K562 (cell line): ENCODE measurements around the gene TP73. TPM values are rescaled to one million over a fixed set of nuclear protein-coding genes. Genes with fewer than 3 reads are reported as not detected.
A peak's percentile ranks its signal among the peaks of the same experiment; 100 is the strongest.

Source experiments
- ATAC-seq: fragments of 200-7000 bp; cut with Tn5 transposase; 3 replicates; pipeline ENCODE4 v1.9.1; 2020; ENCODE audit warnings: moderate library complexity
- BruUV-seq: library from RNA; stranded (reverse); fragments of 400-500 nt; replicated peaks from 2 replicates; lab custom pipeline; 2021; lab: Mats Ljungman, UMichigan
- CTCF ChIA-PET: fragments of 300-600 bp; formaldehyde crosslinking; extraction: SDS; loops from one replicate; lab custom pipeline; 2021; ENCODE audit warnings: low intra/inter-chr PET ratio; lab: Yijun Ruan, JAX
- POLR2A ChIA-PET: fragments of 300-600, 350-650 bp; sonication (Branson Sonifier 250); formaldehyde crosslinking; extraction: SDS; loops from one replicate; lab custom pipeline; 2021; ENCODE audit warnings: antibody characterized with exemption, inconsistent platforms; lab: Yijun Ruan, JAX
- DNase-seq, 4 experiments: peaks; one replicate each; pipeline versions ENCODE4 v3.0.0 to v3.0.0-alpha.2; 2011 to 2018; ENCODE audit warnings: low spot score in 3 of 4, mixed read lengths in 3 of 4; ENCODE audit errors: extremely low read depth in 1 of 4
- FAIRE-seq: peaks from 2 replicates; lab custom pipeline; 2011; peaks lifted over from hg19 to GRCh38; lab: Jason Lieb, UNC
- H2AFZ ChIP-seq: 2 replicates; pipeline ENCODE4 v1.6.0; 2011; ENCODE audit warnings: low read depth, low read length, control low read depth, inconsistent platforms
- H3K27ac ChIP-seq: fragments of 200-600 bp; 3 replicates; pipeline ENCODE4 v1.8.0; 2011; ENCODE audit warnings: low read depth, mild to moderate bottlenecking, control low read depth, inconsistent platforms, low read length, moderate library complexity, mixed read lengths; ENCODE audit errors: extremely low read depth
- H3K27me3 ChIP-seq, 2 experiments: fragments of 300-600 bp in 1 of 2; 2 replicates in 1 of 2; 3 replicates in 1 of 2; pipeline versions ENCODE4 v1.6.0 to v1.8.0; 2011; ENCODE audit warnings: inconsistent platforms in 2 of 2, low read length in 2 of 2, mild to moderate bottlenecking in 1 of 2, mixed read lengths in 1 of 2, moderate library complexity in 1 of 2; ENCODE audit not compliant: control insufficient read depth in 2 of 2, insufficient read depth in 2 of 2
- H3K36me3 ChIP-seq: fragments of 300-600 bp; 3 replicates; pipeline ENCODE4 v1.8.0; 2011; ENCODE audit warnings: mild to moderate bottlenecking, low read length, inconsistent platforms; ENCODE audit not compliant: control insufficient read depth, insufficient read depth
- H3K4me1 ChIP-seq, 2 experiments: fragments of 200-600 bp in 1 of 2; replicated peaks in 1 of 2; 2 replicates in 1 of 2; 3 replicates in 1 of 2; pipeline versions ENCODE4 v1.5.1 to v1.8.0; 2011; ENCODE audit warnings: inconsistent platforms in 2 of 2, low read length in 2 of 2, mild to moderate bottlenecking in 1 of 2, mixed read lengths in 1 of 2, moderate library complexity in 1 of 2; ENCODE audit not compliant: control insufficient read depth in 2 of 2, insufficient read depth in 2 of 2
- H3K4me2 ChIP-seq: 2 replicates; pipeline ENCODE4 v1.6.1; 2011; ENCODE audit warnings: low read length, control low read depth, inconsistent platforms, mixed read lengths; ENCODE audit not compliant: insufficient read depth
- H3K4me3 ChIP-seq: fragments of 200-600 bp; sonication (generic), shearing (Covaris generic); 2 replicates; pipeline ENCODE4 v1.5.1; 2016; ENCODE audit warnings: control low read depth, inconsistent platforms
- H3K79me2 ChIP-seq: fragments of 200-600 bp; 3 replicates; pipeline ENCODE4 v1.8.0; 2011; ENCODE audit warnings: low read length, inconsistent platforms; ENCODE audit not compliant: control insufficient read depth, insufficient read depth
- H3K9ac ChIP-seq, 2 experiments: 2 replicates each; pipeline versions ENCODE4 v1.6.0 to v1.6.1; 2011; ENCODE audit warnings: low read depth in 2 of 2, low read length in 2 of 2, control low read depth in 1 of 2, inconsistent platforms in 1 of 2, mild to moderate bottlenecking in 1 of 2, mixed read lengths in 1 of 2; ENCODE audit not compliant: insufficient read depth in 1 of 2
- H3K9me1 ChIP-seq: one replicate; pipeline ENCODE4 v1.6.0; 2011; ENCODE audit warnings: inconsistent platforms, mild to moderate bottlenecking, low read length, moderate library complexity; ENCODE audit not compliant: control insufficient read depth, insufficient read depth
- H3K9me3 ChIP-seq: replicated peaks from 2 replicates; pipeline ENCODE4 v1.5.1; 2011; ENCODE audit warnings: low read depth, low read length, inconsistent platforms; ENCODE audit not compliant: control insufficient read depth, insufficient read depth
- H4K20me1 ChIP-seq: replicated peaks from 2 replicates; pipeline ENCODE4 v1.6.1; 2011; ENCODE audit warnings: low read length, inconsistent platforms, mixed read lengths; ENCODE audit not compliant: control insufficient read depth, insufficient read depth
- POLR2G ChIP-seq: fragments of 200-400 bp; formaldehyde crosslinking; IDR thresholded peaks from 2 replicates; pipeline ENCODE4 v1.6.1; 2017; ENCODE audit warnings: low read depth, mild to moderate bottlenecking, antibody characterized with exemption, low read length, moderate library complexity
- TEAD1 ChIP-seq, 2 experiments: fragments of 450-650 bp in 1 of 2; sonication (generic) in 1 of 2; formaldehyde crosslinking; IDR thresholded peaks; 2 replicates each; pipeline versions ENCODE4 v1.4.0 to v1.8.0; 2020 to 2022; ENCODE audit warnings: mild to moderate bottlenecking in 2 of 2, missing genetic modification reagents in 1 of 2
- ZNF780A ChIP-seq: fragments of 250-450 bp; sonication (Bioruptor Pico); IDR thresholded peaks from 2 replicates; pipeline ENCODE4 v1.5.0; 2021; ENCODE audit warnings: mild to moderate bottlenecking
- WGBS: fragments of 100-300 bp; shearing (Covaris generic); methylation state at CpG from one replicate; pipeline ENCODE4 v1.1.6; 2016; ENCODE audit warnings: low coverage, mixed read lengths; ENCODE audit not compliant: insufficient coverage; ENCODE audit errors: missing lambda C conversion rate; 5-methylcytosine and 5-hydroxymethylcytosine counted together
- in situ Hi-C: fragments of 300-500 bp; cut with MboI; formaldehyde crosslinking; loops from 4 replicates; pipeline ENCODE4 v1.15.0; 2018; ENCODE audit warnings: inconsistent platforms, mixed read lengths
- intact Hi-C: fragments of 100-400 bp; cut with micrococcal nuclease; formaldehyde crosslinking; loops from 2 replicates; pipeline ENCODE4 v1.14.2; 2022
- polyA plus RNA-seq, 8 experiments: library from polyadenylated mRNA; depleted of rRNA in 4 of 8; stranded (reverse) in 5 of 8; unstranded in 3 of 8; fragments of >200 nt; fragmentation: Nextera tagmentation in 2 of 8; fragmentation: Illumina TruSeq in 1 of 8; extraction: Ambion mirVana in 2 of 8; extraction: Trizol in 1 of 8; gene quantifications; 2 replicates each; pipeline versions ENCODE4 v1.2.1 to v1.2.3, GENCODE V29; 2011 to 2014; ENCODE audit warnings: inconsistent platforms in 1 of 8, missing spikeins in 1 of 8
- total RNA-seq, 7 experiments: library from RNA; depleted of rRNA in 6 of 7; stranded (reverse); fragments of >200 nt in 6 of 7; fragmentation: Illumina TruSeq in 2 of 7; extraction: Trizol in 2 of 7; gene quantifications; 2 replicates each; pipeline versions ENCODE4 v1.2.1 to v1.2.3, GENCODE V29; 2011 to 2021; ENCODE audit warnings: low replicate concordance in 1 of 7
- TF ChIP-seq, protein P1 (sequence below): fragments of 200-800 bp; sonication (Bioruptor generic); IDR thresholded peaks from 2 replicates; pipeline ENCODE4 v1.6.1; 2017; ENCODE audit warnings: missing genetic modification characterization, missing compliant biosample characterization

TP73 gene
- total and polyA plus RNA-seq, 9 of the 15 experiments (the other 6 are each of a cell fraction or from before 2014, with no cell fraction given), result 0.07 to 1.6 (median 0.40) TPM; not detected in 2

DNA sequence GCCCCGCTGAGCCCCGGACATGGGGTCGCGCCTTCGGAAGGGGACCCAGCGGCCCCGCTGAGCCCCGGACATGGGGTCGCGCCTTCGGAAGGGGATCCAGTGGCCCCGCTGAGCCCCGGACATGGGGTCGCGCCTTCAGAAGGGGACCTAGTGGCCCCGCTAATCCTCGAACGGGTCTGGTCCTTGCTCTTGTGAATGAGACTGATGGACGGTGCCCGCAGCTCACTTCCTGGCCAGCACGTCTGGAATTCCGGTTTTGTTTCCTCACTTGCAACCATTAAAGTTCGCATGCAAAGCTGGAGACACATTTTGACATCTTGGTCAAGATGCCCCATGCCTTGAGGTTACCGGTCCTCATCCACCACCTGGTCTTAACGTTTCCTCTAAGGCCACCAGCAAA, 8.0 kb upstream of the TP73 start:
- no peak overlapping the region for H3K9ac ChIP-seq
- intact Hi-C loops, result no loop called here
- H3K36me3 ChIP-seq, result peaks cover 47% of the 10 kb centered on the region; the same call in 2 of the 3 replicates
- FAIRE-seq (no peak), DNase-seq (no peak), ATAC-seq (no peak)
- no peaks in the 10 kb centered on the region for H3K27me3 ChIP-seq
- TF ChIP-seq TEAD1 (CRISPR knock-in tag; IDR thresholded peaks at IDR 0.05), result no peak
- H3K9me3 ChIP-seq, result no peaks in the 10 kb centered on the region
- ChIA-PET CTCF (no interaction called here), POLR2A (interaction anchor here (1.0 to 1.9 kb wide), 2 partner anchors 9 to 15 kb away, joined by 3 to 4 read pairs; no protein-coding TSS in a partner anchor)
- no TSS peak for BruUV-seq
- no peak overlapping the region for H3K27ac ChIP-seq
- H2AFZ ChIP-seq, result no peak overlapping the region
- H3K4me1 ChIP-seq, result peaks cover 6% of the 10 kb centered on the region in 2 experiments; a peak in 4 of 5 replicates
- no peaks in the 10 kb centered on the region for H3K9me1 ChIP-seq
- 86% methylated on average over 10 of the region's 25 CpGs for WGBS
- H3K4me2 ChIP-seq, result no peak overlapping the region
- no peak overlapping the region for H3K4me3 ChIP-seq
- H4K20me1 ChIP-seq, result 0 out of 2 replicates have a peak, but pooled peaks cover 7% of the 10 kb centered on the region
- in situ Hi-C loops, result no loop called here
- peaks cover 6% of the 10 kb centered on the region for H3K79me2 ChIP-seq

DNA sequence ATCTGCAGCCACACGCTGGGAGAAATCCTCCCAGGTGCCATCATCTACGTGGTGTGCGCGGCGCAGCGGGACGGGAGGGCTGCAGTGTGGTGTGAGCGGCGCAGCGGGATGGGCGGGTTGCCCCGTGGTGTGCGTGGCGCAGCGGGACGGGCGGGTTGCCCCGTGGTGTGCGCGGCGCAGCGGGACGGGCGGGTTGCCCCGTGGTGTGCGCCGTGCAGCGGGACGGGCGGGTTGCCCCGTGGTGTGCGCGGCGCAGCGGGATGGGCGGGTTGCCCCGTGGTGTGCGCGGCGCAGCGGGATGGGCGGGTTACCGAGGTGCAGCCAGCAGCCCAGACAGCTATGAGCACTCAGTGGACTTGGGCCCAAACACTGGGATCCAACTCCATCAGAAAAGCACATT, 7.1 kb upstream of the TP73 start:
- Histone ChIP-seq H3K27ac (no peak overlapping the region), H4K20me1 (0 out of 2 replicates have a peak, but pooled peaks cover 4% of the 10 kb centered on the region), H3K79me2 (peaks cover 11% of the 10 kb centered on the region), H3K4me3 (no peak overlapping the region), H3K9me3 (no peaks in the 10 kb centered on the region), H3K4me2 (no peak overlapping the region), H3K9me1 (no peaks in the 10 kb centered on the region), H2AFZ (no peak overlapping the region), H3K27me3 (no peaks in the 10 kb centered on the region), H3K36me3 (peaks cover 44% of the 10 kb centered on the region; the same call in 2 of the 3 replicates), H3K4me1 (peaks cover 6 to 11% of the 10 kb centered on the region in 2 experiments; a peak in 4 of 5 replicates), H3K9ac (no peak overlapping the region)
- in situ Hi-C loops (no loop called here), intact Hi-C loops (no loop called here)
- ATAC-seq, result no peak
- CTCF ChIA-PET, result no interaction called here
- no peak for FAIRE-seq
- BruUV-seq, result no TSS peak
- POLR2A ChIA-PET, result interaction anchor here (1.9 kb wide), 1 partner anchor 16 kb away, joined by 4 read pairs; no protein-coding TSS in a partner anchor
- DNase-seq, result no peak
- WGBS, result 100% methylated on average over 21 of the region's 43 CpGs
- TF ChIP-seq ZNF780A (CRISPR knock-in tag), result no peak
- TF ChIP-seq, protein P1, sequence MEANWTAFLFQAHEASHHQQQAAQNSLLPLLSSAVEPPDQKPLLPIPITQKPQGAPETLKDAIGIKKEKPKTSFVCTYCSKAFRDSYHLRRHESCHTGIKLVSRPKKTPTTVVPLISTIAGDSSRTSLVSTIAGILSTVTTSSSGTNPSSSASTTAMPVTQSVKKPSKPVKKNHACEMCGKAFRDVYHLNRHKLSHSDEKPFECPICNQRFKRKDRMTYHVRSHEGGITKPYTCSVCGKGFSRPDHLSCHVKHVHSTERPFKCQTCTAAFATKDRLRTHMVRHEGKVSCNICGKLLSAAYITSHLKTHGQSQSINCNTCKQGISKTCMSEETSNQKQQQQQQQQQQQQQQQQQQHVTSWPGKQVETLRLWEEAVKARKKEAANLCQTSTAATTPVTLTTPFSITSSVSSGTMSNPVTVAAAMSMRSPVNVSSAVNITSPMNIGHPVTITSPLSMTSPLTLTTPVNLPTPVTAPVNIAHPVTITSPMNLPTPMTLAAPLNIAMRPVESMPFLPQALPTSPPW (CRISPR knock-in tag), result no peak
- 0 out of 2 replicates have a peak, but pooled peaks have one; percentile 22 for TF ChIP-seq POLR2G
